A673 (cell line): ENCODE data around the gene CRABP1. TPM values are rescaled to one million over a fixed set of nuclear protein-coding genes. Genes with fewer than 3 reads are reported as not detected.

ENCODE experiments used
- BruUV-seq: library from RNA; stranded (reverse); fragments of 400-500 nt; replicated peaks from 2 replicates; lab custom pipeline; 2021; lab: Mats Ljungman, UMichigan
- CTCF ChIA-PET: fragments of 300-600 bp; sonication (Branson Sonifier 250); formaldehyde crosslinking; loops from one replicate; lab custom pipeline; 2022; ENCODE audit warnings: antibody characterized with exemption; lab: Charles Lee
- POLR2A ChIA-PET: fragments of 300-600 bp; sonication (Branson Sonifier 250); formaldehyde crosslinking; loops from one replicate; lab custom pipeline; 2022; ENCODE audit warnings: antibody characterized with exemption; ENCODE audit not compliant: low non-redundant PET; lab: Charles Lee
- DNase-seq: peaks from one replicate; pipeline ENCODE4 v3.0.0-alpha.2; 2015; ENCODE audit warnings: low spot score
- H3K27ac ChIP-seq: fragments of 200-600 bp; sonication (generic); 2 replicates; pipeline ENCODE4 v1.5.1; 2016; ENCODE audit warnings: mixed run types, low read depth, mild to moderate bottlenecking, mixed read lengths, antibody characterized with exemption, low read length; ENCODE audit not compliant: poor library complexity, severe bottlenecking
- H3K27me3 ChIP-seq: fragments of 200-600 bp; sonication (generic); replicated peaks from 2 replicates; pipeline ENCODE4 v1.6.1; 2017; ENCODE audit warnings: mixed run types, low read depth, mild to moderate bottlenecking, mixed read lengths, antibody characterized with exemption, low read length; ENCODE audit not compliant: insufficient read depth, poor library complexity
- H3K36me3 ChIP-seq: fragments of 200-600 bp; sonication (generic); 2 replicates; pipeline ENCODE4 v1.6.1; 2016; ENCODE audit warnings: mixed run types, mild to moderate bottlenecking, mixed read lengths, antibody characterized with exemption, low read length; ENCODE audit not compliant: insufficient read depth, poor library complexity, severe bottlenecking
- H3K4me1 ChIP-seq: fragments of 200-600 bp; sonication (generic); 2 replicates; pipeline ENCODE4 v1.6.1; 2017; ENCODE audit warnings: mixed run types, mild to moderate bottlenecking, mixed read lengths, antibody characterized with exemption, low read length; ENCODE audit not compliant: insufficient read depth, poor library complexity, severe bottlenecking
- H3K4me3 ChIP-seq: fragments of 200-600 bp; sonication (generic); 2 replicates; pipeline ENCODE4 v1.5.1; 2016; ENCODE audit warnings: low read depth, mixed run types, mild to moderate bottlenecking, mixed read lengths, low read length; ENCODE audit not compliant: poor library complexity, severe bottlenecking
- H3K9me3 ChIP-seq: fragments of 200-600 bp; sonication (generic); 2 replicates; pipeline ENCODE4 v1.6.1; 2016; ENCODE audit warnings: mixed run types, low read depth, mild to moderate bottlenecking, mixed read lengths, antibody characterized with exemption, low read length; ENCODE audit not compliant: poor library complexity, severe bottlenecking
- EZH2 ChIP-seq: fragments of 200-600 bp; sonication (generic); IDR thresholded peaks from 2 replicates; pipeline ENCODE4 v1.6.1; 2017; ENCODE audit warnings: borderline replicate concordance, low read depth, mild to moderate bottlenecking, mixed read lengths, antibody characterized with exemption, low read length; ENCODE audit not compliant: poor library complexity, severe bottlenecking
- intact Hi-C: fragments of 100-400 bp; cut with micrococcal nuclease; formaldehyde crosslinking; loops from one replicate; pipeline ENCODE4 v1.10.0; 2022; ENCODE audit not compliant: unreplicated experiment
- total RNA-seq: library from RNA; stranded (reverse); gene quantifications from 2 replicates; pipeline ENCODE4 v1.2.3, GENCODE V29; 2021
- TF ChIP-seq, protein P1 (sequence below): fragments of 300-800, 200-600 bp; sonication (generic); conservative IDR thresholded peaks from 2 replicates; pipeline ENCODE4 v1.5.1; 2017; ENCODE audit warnings: low read depth, mild to moderate bottlenecking, antibody characterized with exemption, low read length, moderate library complexity, mixed read lengths

Gene CRABP1
- total RNA-seq, 1 experiment from 2014 or later: 61.2 TPM

DNA sequence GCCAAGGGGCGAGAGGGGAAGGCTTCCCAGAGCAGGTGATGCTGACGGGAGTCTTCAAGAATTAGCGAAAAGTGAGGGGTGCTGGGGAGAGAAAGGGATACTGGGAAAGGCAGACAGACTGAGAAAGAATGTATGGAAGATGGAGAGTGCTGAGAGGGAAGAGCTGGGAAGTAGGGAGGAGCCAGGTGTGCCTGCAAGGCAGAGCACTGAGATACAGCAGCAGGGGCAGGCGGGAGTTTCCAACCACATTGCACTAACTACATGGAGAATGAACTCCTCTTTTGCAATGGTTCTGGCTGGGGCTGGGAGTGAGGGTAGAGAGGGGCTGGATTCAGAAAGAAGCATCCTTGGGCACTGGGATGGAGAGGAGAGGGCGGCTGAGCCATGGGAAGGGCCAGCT, 16.0 kb upstream of the CRABP1 start:
- H3K9me3 ChIP-seq: no peaks in the 10 kb centered on the region
- no peak overlapping the region for H3K27ac ChIP-seq
- H3K4me1 ChIP-seq: peaks cover 22% of the 10 kb centered on the region
- intact Hi-C loops: no loop called here
- no peak overlapping the region for H3K4me3 ChIP-seq
- H3K27me3 ChIP-seq: no peaks in the 10 kb centered on the region
- no peaks in the 10 kb centered on the region for H3K36me3 ChIP-seq
- BruUV-seq: no TSS peak
- no peak for DNase-seq
- TF ChIP-seq, protein P1, sequence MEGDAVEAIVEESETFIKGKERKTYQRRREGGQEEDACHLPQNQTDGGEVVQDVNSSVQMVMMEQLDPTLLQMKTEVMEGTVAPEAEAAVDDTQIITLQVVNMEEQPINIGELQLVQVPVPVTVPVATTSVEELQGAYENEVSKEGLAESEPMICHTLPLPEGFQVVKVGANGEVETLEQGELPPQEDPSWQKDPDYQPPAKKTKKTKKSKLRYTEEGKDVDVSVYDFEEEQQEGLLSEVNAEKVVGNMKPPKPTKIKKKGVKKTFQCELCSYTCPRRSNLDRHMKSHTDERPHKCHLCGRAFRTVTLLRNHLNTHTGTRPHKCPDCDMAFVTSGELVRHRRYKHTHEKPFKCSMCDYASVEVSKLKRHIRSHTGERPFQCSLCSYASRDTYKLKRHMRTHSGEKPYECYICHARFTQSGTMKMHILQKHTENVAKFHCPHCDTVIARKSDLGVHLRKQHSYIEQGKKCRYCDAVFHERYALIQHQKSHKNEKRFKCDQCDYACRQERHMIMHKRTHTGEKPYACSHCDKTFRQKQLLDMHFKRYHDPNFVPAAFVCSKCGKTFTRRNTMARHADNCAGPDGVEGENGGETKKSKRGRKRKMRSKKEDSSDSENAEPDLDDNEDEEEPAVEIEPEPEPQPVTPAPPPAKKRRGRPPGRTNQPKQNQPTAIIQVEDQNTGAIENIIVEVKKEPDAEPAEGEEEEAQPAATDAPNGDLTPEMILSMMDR: no peak
- TF ChIP-seq EZH2: no peak
- ChIA-PET CTCF (no interaction called here), POLR2A (no interaction called here)

DNA sequence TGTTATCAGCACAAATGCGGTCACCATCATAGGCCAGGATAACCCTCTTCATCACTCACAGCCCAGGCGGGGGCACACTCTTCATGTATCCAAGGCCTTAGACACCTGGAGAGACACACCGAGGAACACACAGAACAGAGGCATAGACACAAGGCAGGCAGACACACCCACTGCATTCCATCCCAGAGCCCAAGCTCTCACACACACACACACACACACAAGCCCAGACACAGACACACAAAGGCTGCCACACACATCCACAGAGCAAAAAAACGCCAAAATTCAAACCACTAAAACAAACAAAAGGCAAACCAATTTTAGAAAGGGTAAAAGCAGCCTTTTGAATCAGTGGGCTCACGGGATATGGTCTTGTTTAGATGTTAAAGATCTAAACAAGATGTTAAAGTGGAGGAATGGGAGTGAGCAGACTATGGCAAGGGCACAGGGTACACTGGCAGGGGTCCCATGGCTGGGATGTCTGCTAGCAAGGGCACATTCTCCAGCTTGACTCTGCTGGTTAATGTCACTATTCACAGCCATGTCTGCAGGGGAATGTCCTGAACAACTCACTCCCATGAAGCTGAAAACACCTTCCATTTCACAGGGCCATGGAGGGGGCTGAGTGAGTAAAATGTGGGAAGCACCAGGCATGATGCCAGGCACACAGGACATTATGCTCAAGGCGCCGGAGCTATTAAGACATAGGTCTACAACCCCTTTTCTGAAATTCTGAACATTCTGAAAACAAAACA, 14.9 kb upstream of the CRABP1 start:
- Histone ChIP-seq H3K27me3 (no peaks in the 10 kb centered on the region), H3K4me3 (no peak overlapping the region), H3K27ac (no peak overlapping the region), H3K9me3 (no peaks in the 10 kb centered on the region), H3K36me3 (no peaks in the 10 kb centered on the region), H3K4me1 (peaks cover 22% of the 10 kb centered on the region)
- no peak for TF ChIP-seq EZH2
- TF ChIP-seq, protein P1: no peak
- POLR2A ChIA-PET: interaction anchor here (0.6 kb wide), 1 partner anchor 107 kb away, joined by 22 read pairs; no protein-coding TSS in a partner anchor
- CTCF ChIA-PET: no interaction called here
- BruUV-seq: no TSS peak
- intact Hi-C loops: no loop called here
- DNase-seq: no peak

DNA sequence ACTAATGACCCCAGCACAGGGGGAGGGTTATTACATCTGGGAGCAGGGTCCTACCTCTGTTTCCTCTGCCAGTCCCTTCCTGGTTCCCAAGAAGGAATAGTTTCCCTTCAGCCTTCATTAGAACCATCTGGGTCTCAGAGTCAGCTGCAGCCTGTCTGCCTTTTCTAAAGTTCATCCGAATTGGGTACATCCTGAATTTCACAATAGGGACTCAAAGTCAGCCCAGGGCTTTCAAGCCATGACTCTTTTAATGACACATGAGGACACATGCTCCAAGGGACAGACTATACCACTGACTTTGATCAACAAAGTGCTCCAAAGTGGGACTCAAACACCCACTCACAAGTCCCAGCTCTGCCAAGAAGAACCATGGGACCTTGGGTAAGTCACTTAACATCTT, 12.7 kb upstream of the CRABP1 start:
- H3K36me3 ChIP-seq: no peaks in the 10 kb centered on the region
- no peaks in the 10 kb centered on the region for H3K9me3 ChIP-seq
- no peaks in the 10 kb centered on the region for H3K27me3 ChIP-seq
- H3K4me1 ChIP-seq: peaks cover 10% of the 10 kb centered on the region
- no peak overlapping the region for H3K4me3 ChIP-seq
- CTCF ChIA-PET: no interaction called here
- intact Hi-C loops: no loop called here
- H3K27ac ChIP-seq: no peak overlapping the region
- no TSS peak for BruUV-seq
- no peak for DNase-seq
- POLR2A ChIA-PET: no interaction called here
- TF ChIP-seq, protein P1: no peak
- TF ChIP-seq EZH2: no peak
